ENCODE data around the gene LHB.

LHB gene

GRCh38 chr19:48966541-48967345 lies 50.1 kb downstream of the LHB start:
- TF ChIP-seq, protein P1, sequence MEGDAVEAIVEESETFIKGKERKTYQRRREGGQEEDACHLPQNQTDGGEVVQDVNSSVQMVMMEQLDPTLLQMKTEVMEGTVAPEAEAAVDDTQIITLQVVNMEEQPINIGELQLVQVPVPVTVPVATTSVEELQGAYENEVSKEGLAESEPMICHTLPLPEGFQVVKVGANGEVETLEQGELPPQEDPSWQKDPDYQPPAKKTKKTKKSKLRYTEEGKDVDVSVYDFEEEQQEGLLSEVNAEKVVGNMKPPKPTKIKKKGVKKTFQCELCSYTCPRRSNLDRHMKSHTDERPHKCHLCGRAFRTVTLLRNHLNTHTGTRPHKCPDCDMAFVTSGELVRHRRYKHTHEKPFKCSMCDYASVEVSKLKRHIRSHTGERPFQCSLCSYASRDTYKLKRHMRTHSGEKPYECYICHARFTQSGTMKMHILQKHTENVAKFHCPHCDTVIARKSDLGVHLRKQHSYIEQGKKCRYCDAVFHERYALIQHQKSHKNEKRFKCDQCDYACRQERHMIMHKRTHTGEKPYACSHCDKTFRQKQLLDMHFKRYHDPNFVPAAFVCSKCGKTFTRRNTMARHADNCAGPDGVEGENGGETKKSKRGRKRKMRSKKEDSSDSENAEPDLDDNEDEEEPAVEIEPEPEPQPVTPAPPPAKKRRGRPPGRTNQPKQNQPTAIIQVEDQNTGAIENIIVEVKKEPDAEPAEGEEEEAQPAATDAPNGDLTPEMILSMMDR (IDR thresholded peaks at IDR 0.05; ENCODE audit: insufficient read depth, missing control alignments), result no peak
- no peak for DNase-seq (ENCODE audit: insufficient read length, low spot score)
- no peak for FAIRE-seq

All from D721Med (cell line).